Stimulated activated CD8-positive, alpha-beta memory T cell treated with anti-CD3 and anti-CD28 coated beads, Interleukin-7, amount 100 ng/mL, for 1 hour (primary cell): ENCODE data around the gene ZNF782.
"Not testable (repeated sequence)": the region's sequence is repeated elsewhere in the genome, so short reads cannot be mapped to it uniquely, and the experiment has no call there.

Source experiments
- DNase-seq, 2 donors: peaks; one replicate each; pipeline ENCODE4 v3.0.0-alpha.2; 2020; ENCODE audit warnings: low read depth in 2 of 2

Gene ZNF782

DNA sequence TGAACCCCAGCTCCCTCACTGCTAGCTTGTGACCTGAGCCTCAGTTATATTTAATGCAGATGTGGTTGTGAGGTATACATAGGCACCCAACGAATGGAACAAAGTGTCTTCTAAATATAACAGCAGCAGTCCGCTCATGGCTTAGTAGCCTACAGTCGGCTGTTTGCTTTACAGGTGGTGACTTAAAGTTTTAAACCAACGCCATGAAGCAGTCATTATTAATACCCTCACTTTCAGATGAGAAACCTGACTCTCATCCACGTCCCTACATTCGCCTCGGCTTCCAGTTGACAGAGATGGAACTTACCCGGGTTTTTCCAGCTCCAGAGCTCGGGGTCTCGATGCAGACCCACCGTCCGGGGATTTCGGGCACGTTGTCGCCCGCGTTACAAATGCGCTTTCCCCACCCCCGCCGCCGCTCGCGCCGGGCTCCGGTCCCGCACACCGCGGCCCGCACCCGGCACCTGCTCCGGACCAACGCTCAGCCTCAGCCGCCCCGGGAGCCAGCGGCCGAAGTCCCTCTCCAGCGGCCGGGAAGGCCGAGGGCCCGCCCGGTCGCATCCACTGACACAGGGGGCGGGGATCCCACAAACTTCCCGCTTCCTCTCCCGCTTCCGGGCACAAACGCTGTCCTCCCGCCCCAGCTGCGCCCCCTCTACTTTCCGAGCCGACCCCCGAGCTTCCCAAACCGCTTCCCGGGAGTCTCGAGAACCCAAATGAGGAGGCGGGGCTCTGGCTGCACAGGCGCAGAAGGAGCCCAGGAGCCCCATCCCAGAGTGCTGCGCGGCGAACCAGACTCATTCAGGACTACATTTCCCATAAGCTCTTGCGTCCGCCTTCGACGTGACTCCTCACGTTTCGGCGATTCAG lies at the start of gene ZNF782:
Gene ZNF782 (minus strand): TSS at position 734 of the 870 bp plus-strand sequence. CDS start 2,553 bp downstream, outside the sequence.
- peak; percentile 67 to 72 for DNase-seq

DNA sequence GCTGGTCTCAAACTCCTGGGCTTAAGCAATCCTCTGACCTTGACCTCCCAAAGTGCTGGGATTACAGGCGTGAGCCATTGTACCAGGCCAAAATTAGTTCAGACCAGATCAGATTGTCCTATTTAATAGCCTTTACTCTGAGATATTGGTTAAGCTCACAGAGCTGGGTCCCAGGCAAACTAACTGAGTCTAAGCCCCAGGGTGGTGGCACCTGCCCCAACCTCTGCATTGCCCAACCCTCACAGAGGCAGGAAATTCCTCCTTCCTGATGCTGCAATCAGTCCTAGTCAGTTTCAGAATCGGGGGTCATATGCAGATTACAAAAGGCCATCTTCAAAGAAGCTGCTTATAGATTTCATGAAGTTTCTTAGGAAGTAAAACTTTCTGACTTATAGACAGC lies 45.7 kb upstream of the ZNF782 start:
- not testable (repeated sequence) for DNase-seq

DNA sequence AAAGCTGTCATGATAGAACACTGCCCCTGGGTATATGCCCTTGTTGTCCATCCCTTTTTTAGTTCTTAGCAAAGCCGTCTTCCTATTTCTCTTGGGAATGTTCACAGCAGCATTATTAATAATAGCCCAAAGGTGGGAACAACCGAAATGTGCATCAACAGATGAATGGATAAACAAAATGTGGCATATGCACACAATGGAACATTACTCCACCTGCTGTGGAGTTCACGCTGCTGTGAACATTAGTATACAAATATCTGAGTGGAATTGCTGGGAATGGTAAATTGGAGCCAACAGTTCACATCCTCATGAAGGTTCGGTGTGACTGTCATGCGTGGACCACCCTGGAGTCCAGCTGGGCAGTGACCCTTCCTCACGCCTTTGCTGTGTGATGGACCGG lies 37.8 kb upstream of the ZNF782 start:
- no peak for DNase-seq

DNA sequence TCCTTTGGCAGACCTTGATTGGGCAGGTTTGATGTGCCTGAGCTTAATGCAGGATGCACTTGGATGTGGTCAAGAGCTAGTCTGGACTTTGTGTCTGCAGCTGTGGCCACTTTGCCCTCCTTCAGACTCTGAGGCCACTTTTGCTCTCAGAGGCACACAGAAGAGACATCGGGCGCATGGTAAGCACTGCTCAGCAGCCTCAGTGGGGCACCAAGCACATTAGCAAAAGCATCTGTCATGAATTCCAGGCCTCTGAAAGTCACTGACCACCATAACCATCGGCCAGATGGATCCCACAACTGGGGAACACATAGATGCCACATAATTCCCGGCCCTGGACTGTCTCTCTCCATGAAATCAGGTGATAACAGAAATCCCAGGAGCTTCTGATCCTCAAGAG lies 34.3 kb upstream of the ZNF782 start:
- no peak for DNase-seq

DNA sequence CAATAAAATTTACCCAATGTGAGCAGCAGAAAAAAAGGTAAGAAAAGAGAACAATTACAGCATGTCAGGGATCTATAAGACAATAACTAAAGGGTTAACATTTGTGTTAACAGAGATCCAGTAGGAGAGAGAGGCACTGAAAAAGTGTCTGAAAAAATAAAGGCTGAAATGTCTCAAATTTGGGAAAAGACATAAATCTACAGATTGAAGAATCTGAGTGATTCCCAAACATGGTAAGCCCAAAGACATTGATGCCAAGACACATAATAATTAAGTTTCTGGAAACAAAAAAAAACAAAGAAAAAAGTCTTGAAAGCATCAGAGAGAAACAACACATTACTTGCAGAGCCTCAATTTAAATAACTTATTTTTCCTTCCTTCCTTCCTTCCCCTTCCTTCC lies 31.1 kb upstream of the ZNF782 start:
- DNase-seq: no peak

DNA sequence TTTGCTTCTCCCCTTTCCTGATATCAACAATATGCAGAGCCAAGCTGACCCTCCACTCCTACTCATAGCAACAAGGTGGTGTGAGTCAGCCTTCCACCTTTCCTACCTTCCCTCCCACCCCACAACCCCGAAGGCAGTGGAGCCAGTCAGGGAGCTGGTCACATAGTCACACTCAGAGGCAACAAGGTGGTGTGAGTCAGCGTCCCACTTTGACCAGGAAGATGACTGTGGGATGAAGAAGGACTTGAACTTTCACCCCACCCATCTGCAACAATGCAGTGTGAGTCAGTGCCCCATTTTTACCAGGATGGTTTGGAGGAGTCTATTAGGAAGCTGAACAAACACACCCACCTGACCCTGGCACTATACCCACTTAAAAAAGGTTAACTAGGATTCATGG lies 30.1 kb upstream of the ZNF782 start:
- DNase-seq: no peak

DNA sequence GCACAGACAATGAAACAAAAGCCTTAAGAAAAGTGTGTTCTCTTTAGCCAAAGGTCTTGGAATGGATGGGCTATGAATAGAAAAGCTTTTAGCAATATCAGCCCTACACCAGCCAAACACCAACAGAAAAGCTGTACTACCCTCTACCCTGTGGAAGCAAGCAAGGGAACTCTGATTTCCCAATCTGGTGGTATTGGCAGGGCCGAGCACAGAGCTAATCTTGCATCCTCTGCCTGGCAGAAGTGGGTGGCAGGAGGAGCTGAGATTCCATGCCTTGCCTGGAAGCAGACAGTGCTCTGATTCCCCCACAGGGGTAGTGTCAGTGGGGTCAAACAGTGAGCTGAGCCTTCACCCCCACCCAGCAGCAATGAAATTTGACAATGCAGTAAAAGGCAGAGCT lies 29.6 kb upstream of the ZNF782 start:
- no peak for DNase-seq

DNA sequence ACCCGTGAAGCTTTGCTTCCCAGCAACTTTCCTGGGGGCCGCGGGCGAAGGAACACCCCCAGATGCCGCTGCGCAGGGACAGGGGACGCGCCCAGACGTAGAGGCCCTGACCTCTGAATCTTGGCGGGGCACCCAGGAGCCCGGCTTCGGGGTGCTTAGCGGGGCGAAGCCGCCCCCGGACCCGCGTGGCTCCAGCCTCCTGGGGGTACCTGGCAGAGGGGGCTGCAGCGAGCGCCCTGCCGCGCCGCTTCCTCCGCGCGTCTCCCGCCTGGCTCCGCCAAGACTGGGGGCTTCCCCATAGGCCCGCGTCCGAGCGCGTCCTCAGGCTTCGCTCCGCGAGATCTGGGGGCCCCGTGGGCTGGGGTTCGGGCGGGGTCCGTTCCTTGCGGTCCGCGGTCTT lies 23.0 kb upstream of the ZNF782 start:
- DNase-seq: no peak

DNA sequence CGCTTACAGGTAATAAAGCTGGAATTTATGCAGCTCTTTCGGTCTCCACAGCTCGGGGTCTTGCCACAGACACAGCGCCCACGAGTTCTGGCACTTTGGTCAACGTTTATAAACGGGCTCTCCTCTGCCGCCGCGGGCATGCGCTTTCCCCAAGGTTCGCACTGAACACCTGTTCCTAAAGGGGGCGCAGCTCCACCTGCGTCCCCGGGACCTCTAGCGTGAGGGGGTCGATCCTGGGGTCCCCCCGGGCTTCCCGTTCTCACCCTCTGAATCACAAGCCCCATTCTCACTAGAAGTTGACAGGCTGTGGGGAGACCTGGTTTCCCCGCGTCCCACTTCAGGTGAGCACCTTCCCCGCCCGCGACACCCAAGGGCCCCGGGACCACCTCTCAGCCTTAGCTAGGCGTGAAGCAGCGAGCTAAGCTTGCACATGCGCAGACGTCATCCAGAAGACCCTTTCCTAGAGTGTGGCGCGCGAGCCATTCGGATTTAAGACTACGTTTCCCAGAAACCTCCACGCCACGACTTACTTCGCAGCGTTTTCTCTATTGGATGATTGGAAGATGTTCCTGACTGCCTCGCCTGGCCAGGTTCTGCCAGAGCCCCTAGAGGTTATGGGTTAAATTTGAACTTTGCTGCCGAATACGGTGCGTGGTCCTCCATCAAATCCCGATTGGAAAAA lies 21.3 kb upstream of the ZNF782 start:
- no peak for DNase-seq

DNA sequence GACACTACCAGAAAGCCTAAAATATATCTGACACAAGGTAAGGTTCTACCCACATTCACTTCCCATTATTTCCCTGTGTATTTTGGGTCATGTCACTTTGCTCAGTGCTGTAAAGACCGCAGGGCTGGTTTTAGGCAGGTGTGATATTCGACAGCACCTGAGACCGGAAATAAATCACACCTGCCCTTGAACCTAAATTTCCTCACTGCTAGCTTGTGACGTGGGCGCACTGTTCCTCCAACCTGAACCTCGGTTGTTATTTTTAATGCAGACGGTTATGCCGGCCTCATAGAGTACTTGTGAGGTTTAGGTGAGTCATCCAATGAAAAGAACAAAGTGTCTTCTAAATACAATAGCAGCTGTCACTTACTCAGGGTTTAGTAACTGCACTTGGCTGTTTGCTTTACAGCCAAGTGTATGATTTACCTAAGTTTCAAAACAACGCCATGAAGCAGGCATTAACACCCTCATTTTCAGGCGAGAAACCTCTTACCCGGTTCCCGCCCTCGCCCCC lies 20.7 kb upstream of the ZNF782 start:
- no peak for DNase-seq

DNA sequence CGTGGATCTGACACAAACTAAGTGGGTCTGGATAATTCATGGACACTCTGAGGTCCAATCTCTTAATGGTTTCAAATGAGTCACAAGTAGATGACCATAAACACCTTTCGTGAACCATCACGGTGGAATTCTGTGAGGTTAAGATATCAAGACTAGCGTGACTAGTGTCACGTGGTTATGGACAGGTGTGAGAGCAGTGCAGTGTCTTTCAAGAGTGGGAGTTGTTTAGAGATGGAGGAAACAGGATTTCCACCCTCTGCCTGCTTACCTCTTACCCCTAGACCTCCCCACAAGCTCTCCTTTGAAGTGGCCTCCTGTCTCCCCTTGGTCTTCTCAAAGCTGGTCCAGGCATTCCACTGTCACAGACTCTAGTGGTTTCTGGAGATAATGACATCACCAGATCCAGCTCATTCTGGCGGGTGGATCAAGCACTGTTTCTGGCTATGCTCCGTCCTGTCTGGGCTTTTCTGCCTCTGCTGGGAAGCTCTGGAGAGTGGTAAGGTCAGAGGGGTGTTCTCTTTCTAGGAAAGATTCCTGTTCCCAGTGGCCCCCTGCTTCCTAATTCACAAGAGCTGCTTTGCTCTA lies 20.0 kb upstream of the ZNF782 start:
- no peak for DNase-seq

DNA sequence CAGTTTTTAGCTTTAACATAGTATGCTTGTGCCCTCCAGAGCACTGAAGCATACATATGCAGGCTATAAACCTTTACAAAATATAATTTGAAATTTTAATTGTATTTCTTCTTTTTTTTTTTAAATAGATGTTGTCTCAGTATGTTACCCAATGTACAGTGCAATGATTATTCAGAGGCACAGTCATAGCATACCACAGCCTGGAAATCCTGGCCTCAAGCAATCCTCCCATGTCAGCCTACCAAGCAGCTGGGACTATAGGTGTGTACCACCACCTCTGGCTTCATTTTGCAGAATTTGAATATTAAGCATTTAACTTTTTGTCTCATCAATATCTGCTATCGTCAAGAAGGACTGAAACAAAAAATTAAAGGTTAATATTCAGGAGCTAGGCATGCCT lies 16.9 kb upstream of the ZNF782 start:
- no peak for DNase-seq

DNA sequence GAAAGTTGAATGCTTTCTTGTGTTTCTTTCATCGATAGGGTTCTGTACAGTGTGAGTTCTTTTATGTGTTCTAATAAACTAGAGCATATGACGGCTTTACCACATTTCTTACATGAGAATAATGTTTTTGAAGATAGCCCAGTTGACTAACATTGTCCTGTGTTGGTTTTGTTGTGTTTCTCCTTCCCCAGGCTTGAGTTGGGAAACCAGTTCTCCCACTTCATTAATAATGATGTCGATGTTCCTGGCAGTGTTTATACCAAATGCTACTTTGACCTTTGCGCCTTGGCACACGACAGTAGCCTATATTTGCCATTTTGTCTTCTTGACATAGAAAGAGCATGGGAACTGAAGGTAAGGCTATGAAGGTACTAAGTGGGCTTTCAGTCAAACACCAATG lies 14.4 kb upstream of the ZNF782 start:
- no peak for DNase-seq

DNA sequence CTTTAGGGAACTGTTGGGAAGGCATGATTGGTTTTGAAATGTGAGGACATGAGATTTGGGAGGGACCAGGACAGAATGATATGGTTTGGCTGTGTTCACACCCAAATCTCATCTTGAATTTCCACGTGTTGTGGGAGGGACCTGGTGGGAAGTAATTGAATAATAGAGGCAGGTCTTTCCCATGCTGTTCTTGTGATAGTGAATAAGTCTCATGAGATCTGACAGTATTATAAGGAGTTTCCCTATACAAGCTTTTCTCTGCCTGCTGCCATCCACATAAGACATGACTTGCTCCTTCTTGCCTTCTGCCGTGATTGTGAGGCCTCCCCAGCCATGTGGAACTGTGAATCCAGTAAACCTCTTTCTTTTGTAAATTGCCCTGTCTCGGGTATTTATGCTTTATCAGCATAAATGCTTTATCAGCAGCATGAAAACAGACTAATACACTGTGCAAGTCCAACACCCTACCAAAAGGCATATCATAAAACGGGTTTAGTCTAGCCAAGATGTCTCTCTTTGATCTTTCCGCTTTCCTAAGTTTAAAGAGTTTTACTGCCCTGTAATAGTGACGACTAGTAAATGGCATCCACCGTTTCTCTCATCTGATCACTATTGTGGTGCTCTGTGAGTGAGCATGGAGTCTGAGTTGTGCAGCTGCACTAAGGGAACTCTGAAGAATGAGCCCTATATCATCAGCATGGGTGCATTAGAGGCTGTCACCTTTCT lies 12.9 kb upstream of the ZNF782 start:
- DNase-seq: no peak

DNA sequence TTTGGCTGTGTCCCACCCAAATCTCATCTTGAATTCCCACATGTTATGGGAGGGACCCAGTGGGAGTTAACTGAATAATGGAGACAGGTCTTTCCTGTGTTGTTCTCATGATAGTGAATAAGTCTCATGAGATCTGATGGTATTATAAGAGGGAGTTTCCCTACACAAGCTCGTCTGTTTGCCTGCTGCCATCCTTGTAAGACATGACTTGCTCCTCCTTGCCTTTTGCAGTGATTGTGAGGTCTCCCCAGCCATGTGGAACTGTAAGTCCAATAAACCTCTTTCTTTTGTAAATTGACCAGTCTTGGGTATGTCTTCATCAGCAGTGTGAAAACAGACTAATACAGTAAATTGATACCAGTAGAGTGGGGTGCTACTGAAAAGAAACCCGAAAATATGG lies 10.9 kb upstream of the ZNF782 start:
- DNase-seq: not testable (repeated sequence)

DNA sequence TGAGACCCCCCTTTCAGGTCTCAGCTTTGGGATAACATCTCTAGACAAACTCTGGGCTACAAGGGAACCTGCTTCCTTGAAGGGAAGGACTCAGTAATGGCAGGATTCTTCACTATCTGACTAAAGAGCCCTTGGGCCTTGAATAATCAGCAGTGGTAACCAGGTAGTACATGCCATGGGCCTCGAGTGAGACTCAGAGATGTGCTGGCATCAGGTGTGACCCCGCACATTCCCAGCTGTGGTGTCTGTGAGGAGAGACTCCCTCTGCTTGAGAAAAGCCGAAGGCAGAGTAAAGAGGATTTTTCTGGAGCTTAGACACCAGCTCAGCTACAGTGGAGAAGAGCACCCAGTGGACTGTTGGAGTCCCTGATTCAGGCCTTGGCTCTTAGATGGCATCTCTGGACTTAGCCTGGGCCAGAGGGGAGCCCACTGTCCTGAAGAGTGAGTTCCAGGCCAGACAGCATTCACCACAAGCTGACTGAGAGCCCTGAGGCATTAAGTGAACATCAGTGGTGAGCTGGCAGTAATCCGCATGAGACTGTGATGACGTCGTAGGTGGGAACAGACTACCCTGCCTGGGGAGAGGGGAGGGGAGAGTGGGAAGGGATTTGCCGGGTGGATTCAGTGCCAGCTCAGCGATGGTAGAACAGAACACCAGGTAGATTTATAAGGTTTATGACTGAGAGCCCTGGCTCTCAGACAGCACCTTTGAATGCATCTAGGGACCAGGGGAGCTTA lies 5.3 kb upstream of the ZNF782 start:
- DNase-seq: no peak

DNA sequence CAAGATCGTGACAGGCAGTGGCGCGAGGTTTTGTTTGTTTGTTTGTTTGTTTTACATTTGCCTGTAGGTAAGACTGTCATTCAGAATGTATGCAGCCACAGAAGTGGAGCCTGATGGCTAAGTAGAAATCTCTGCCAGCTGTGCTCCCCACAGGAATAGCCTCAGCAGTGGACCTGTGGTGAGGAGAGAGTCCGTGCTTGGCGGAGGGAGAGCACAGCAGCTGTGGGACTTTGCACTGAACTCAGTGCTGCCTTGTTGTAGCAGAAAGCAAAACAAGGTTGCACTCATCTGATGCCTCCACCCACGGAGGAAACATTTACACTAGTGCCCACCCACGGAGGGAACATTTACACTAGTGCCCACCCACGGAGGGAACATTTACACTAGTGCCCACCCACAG lies 4.4 kb upstream of the ZNF782 start:
- DNase-seq: no peak

DNA sequence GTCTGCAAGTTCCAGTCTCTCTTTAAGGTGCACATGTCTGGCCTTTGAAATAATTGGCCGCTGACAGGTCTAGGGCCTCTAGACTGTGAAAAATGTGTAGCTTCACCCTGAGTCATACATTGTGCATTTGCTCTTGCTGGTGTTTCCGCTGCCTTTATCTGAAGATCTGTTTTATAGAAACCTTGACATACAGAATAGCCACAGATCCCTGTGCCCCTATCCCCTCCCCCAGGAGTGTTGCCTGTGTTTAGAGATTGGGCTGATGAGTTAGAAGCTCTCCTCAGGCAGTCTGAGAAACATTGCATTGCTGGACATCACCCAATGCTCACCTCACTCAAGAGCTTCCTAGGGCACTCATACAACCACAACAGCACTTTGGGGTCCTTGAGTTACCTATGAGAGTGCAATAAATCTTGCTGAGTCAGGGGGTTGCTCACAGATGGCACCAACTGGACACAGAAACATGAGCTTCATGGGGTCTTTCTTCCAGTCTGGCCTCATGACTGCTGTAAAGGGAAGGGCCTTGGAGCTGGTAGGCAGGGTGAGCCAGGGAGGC lies 3.8 kb upstream of the ZNF782 start:
- DNase-seq: no peak

DNA sequence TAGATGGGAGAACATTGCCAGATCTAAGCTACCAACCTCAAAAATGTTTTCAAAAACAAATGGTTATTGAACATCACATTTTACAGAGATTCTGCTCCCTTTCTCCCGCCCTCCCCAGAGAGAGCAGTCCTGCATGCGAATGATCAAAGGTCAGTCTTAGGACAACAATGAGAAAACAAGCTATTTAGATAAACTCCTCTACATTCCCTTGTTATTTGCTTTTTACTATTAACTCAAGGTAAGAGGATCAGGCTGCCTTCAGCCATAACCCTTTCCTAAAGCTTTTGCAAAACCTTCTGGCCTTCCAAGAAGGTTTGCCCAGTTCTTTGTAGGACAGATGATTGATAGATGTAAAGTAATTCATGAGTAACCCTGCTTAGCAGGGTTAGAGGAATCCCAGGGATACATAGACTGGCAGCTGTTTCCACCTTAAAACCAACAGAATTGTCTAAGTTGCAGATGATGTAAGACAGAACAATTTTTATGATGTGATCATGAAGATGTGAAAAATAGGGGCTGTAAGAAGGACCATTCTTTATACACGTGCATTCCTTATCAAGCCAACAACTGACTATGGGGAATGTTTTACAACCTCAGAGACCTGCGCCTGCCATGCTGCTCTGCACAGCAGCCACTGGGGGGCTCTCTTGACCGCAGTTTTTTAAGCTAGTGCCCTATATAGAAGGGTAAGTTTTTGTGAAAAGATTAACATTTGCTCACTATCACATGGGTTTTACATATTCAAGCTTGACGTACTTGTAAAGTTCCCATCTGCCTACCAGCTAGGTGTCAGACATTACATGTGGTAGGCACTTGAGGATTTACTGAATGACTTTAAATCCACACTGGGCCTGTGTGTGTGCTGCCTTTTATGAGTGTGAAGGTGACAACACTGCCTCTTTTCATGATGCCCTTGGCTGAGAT lies 2.3 kb upstream of the ZNF782 start:
- peak; percentile 47 to 52 for DNase-seq
